ENCODE measurements around the gene PDE7B. TPM values are rescaled to one million over a fixed set of nuclear protein-coding genes. Genes with fewer than 3 reads are reported as not detected.

PDE7B gene
- total and polyA plus RNA-seq, 2 of the 8 experiments (the other 6 are each of a cell fraction or from before 2014, with no cell fraction given): not detected

DNA sequence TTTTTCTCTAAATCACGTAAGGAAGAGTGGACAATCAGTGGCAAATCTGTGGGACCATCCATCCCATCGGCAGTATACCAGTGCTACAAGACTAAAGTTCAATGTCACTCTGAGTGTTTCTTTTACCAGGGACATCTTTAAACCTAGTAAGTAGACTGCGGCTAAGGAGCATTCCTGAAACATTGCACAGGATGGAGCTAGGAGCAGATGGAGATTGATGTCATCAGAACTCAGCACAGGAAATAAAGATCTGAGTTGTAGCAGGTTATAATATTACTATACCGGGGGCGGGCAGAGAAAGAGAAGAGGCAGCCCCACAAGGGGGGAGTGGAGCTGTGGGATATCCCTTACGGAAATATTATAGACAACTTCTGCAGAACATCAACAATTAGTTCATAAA, 236.5 kb downstream of the PDE7B start:
- Histone ChIP-seq H4K91ac (replicated peaks; ENCODE audit: insufficient read length, low read length) (no peak overlapping the region), H3K79me1 (ENCODE audit: low read depth, low read length) (no peaks in the 10 kb centered on the region), H3K4me2 (ENCODE audit: insufficient read depth in 1 of 2, low read depth in 2 of 2, low read length in 2 of 2) (no peak overlapping the region), H3K14ac (ENCODE audit: insufficient read length) (no peak overlapping the region), H3K9ac (replicated peaks in 1 of 4; ENCODE audit: extremely low read depth in 1 of 4, low read depth in 3 of 4, low read length in 3 of 4) (no peak overlapping the region), H2BK12ac (ENCODE audit: low read depth, low read length) (no peak overlapping the region), H3K27me3 (replicated peaks in 1 of 4; ENCODE audit: control insufficient read depth in 3 of 4, extremely low read depth in 1 of 4, insufficient read depth in 3 of 4, low read length in 3 of 4) (no peaks in the 10 kb centered on the region), H3K27ac (ENCODE audit: low read depth, low read length) (no peak overlapping the region), H3K4ac (replicated peaks; ENCODE audit: insufficient read length, low read depth, low read length) (no peak overlapping the region), H4K5ac (ENCODE audit: insufficient read length, low read depth, low read length) (no peak overlapping the region), H3K23me2 (ENCODE audit: low read depth, low read length) (no peaks in the 10 kb centered on the region), H3K79me2 (ENCODE audit: control insufficient read depth in 1 of 2, insufficient read depth in 2 of 2, low read length in 2 of 2) (no peaks in the 10 kb centered on the region), H3K9me3 (ENCODE audit: insufficient read depth in 2 of 2, low read depth in 1 of 2, low read length in 1 of 2) (no peaks in the 10 kb centered on the region), H3K18ac (ENCODE audit: extremely low read depth, low read length) (no peak overlapping the region), H2AFZ (ENCODE audit: low read length) (no peak overlapping the region), H3K4me3 (ENCODE audit: extremely low read depth in 1 of 4, insufficient read depth in 2 of 4, low read depth in 3 of 4, low read length in 4 of 4) (no peak overlapping the region), H3K36me3 (ENCODE audit: control insufficient read depth in 2 of 4, insufficient read depth in 4 of 4, low read length in 3 of 4) (no peaks in the 10 kb centered on the region), H4K8ac (ENCODE audit: extremely low read depth, insufficient read depth, low read length) (no peak overlapping the region), H3K4me1 (replicated peaks in 1 of 4; ENCODE audit: control insufficient read depth in 3 of 4, insufficient read depth in 4 of 4, low read length in 3 of 4) (no peaks in the 10 kb centered on the region), H2BK5ac (ENCODE audit: low read depth, low read length) (no peak overlapping the region), H2BK20ac (ENCODE audit: low read length) (no peak overlapping the region), H2BK120ac (replicated peaks; ENCODE audit: low read depth, low read length) (no peak overlapping the region), H2AK5ac (ENCODE audit: low read depth, low read length) (no peak overlapping the region), H3K56ac (replicated peaks; ENCODE audit: insufficient read length, low read depth, low read length) (no peak overlapping the region), H2BK15ac (ENCODE audit: low read length) (no peak overlapping the region), H3K23ac (ENCODE audit: insufficient read length) (no peak overlapping the region), H4K20me1 (replicated peaks in 1 of 2; ENCODE audit: control insufficient read depth in 1 of 2, insufficient read depth in 2 of 2, low read length in 2 of 2) (peaks cover 0 to 2% of the 10 kb centered on the region in 2 experiments)
- ChIA-PET CTCF (ENCODE audit: partially characterized antibody) (interaction anchor here (0.8 to 1.0 kb wide), 2 partner anchors 9 to 14 kb away, joined by 4 to 5 read pairs; no protein-coding TSS in a partner anchor), POLR2A (ENCODE audit: partially characterized antibody) (no interaction called here)
- FAIRE-seq (no peak), DNase-seq (ENCODE audit: low read depth in 1 of 2, low spot score in 2 of 2) (no peak)
- TF ChIP-seq GTF2F1 (IDR thresholded peaks at IDR 0.05; ENCODE audit: borderline replicate concordance, low read depth, low read length) (no peak), CEBPB (IDR thresholded peaks at IDR 0.05; ENCODE audit: low read depth, low read length) (no peak), EZH2 (IDR thresholded peaks at IDR 0.05; ENCODE audit: low read depth, low read length, severe bottlenecking) (no peak), SIN3A (conservative IDR thresholded peaks at IDR 0.05 in 1 of 2, IDR thresholded peaks at IDR 0.05 in 1 of 2; ENCODE audit: low read depth in 1 of 2, low read length in 2 of 2) (no peak), RBBP5 (IDR thresholded peaks at IDR 0.05; ENCODE audit: borderline replicate concordance, low read depth, low read length) (no peak)
- TF ChIP-seq, protein P1, sequence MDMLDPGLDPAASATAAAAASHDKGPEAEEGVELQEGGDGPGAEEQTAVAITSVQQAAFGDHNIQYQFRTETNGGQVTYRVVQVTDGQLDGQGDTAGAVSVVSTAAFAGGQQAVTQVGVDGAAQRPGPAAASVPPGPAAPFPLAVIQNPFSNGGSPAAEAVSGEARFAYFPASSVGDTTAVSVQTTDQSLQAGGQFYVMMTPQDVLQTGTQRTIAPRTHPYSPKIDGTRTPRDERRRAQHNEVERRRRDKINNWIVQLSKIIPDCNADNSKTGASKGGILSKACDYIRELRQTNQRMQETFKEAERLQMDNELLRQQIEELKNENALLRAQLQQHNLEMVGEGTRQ (IDR thresholded peaks at IDR 0.05; ENCODE audit: low read length): no peak
- TF ChIP-seq, protein P2, sequence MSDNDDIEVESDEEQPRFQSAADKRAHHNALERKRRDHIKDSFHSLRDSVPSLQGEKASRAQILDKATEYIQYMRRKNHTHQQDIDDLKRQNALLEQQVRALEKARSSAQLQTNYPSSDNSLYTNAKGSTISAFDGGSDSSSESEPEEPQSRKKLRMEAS (IDR thresholded peaks at IDR 0.05): no peak
- 92% methylated on average over 6 of the region's 6 CpGs; no CpG with 5 or more reads in 1 of the 2 experiments for WGBS, 2 experiments (ENCODE audit: extremely low coverage in 1 of 2, insufficient coverage in 1 of 2, insufficient read length in 1 of 2, insufficient replicate concordance in 2 of 2, low coverage in 1 of 2, low lambda C conversion rate in 2 of 2, missing lambda C conversion rate in 1 of 2)

Data from H1 (cell line).